Pancreas (tissue), 10 donors: ENCODE measurements around the gene PSMD6. TPM values are rescaled to one million over a fixed set of nuclear protein-coding genes. Genes with fewer than 3 reads are reported as not detected.
A peak's percentile ranks its signal among the peaks of the same experiment; 100 is the strongest.

Experiments
- ATAC-seq, 4 donors: fragments of 200-7000 bp; cut with Tn5 transposase; one replicate each; pipeline versions ENCODE4 v1.8.0 to v1.9.1; 2020; ENCODE audit warnings: mild to moderate bottlenecking in 4 of 4, moderate library complexity in 4 of 4
- DNase-seq, 6 donors: peaks; one replicate each; pipeline ENCODE4 v3.0.0-alpha.2; 2020
- FAIRE-seq: peaks from 2 replicates; lab custom pipeline; 2012; peaks lifted over from hg19 to GRCh38; lab: Jason Lieb, UNC
- H3K27ac ChIP-seq, 4 donors: fragments of 200-600 bp; sonication (generic); 1 replicate in 3 of 4; 2 replicates in 1 of 4; pipeline versions ENCODE4 v1.5.0 to v1.8.0; 2020
- H3K27me3 ChIP-seq, 4 donors: fragments of 200-600 bp; one replicate each; pipeline ENCODE4 v1.8.0; 2021
- H3K36me3 ChIP-seq, 3 donors: fragments of 200-600 bp; sonication (generic) in 1 of 3; one replicate each; pipeline versions ENCODE4 v1.5.0 to v1.8.0; 2020 to 2021
- H3K4me1 ChIP-seq, 3 donors: fragments of 200-600 bp; one replicate each; pipeline ENCODE4 v1.8.0; 2021
- H3K4me3 ChIP-seq, 4 donors: fragments of 200-600 bp; sonication (generic) in 2 of 4; one replicate each; pipeline versions ENCODE4 v1.5.0 to v1.8.0; 2020 to 2021
- H3K9me3 ChIP-seq, 4 donors: fragments of 200-600 bp; one replicate each; pipeline ENCODE4 v1.8.0; 2021
- WGBS, 2 donors: extraction: QIAGEN DNeasy Blood & Tissue Kit; methylation state at CpG; one replicate each; pipeline ENCODE4 v1.1.7; 2013; 5-methylcytosine and 5-hydroxymethylcytosine counted together
- intact Hi-C, 3 donors: fragments of 100-400 bp; cut with DNase I; formaldehyde crosslinking; loops; one replicate each; pipeline versions ENCODE4 v1.11.1 to v1.14.2; 2022
- polyA plus RNA-seq, 2 donors: library from polyadenylated mRNA; stranded (reverse); fragments of 200-250 nt; gene quantifications; one replicate each; pipeline ENCODE4 v1.2.3, GENCODE V29; 2013
- total RNA-seq, 6 donors: library from RNA; stranded (reverse); fragmentation: NEBNext Ultra II Directional in 4 of 6; extraction: Animal tissue kit (Norgen Biotek cat#: 25700) in 4 of 6; gene quantifications; one replicate each; pipeline versions ENCODE4 v1.2.1 to v1.2.4, GENCODE V29; 2021 to 2023
- TF ChIP-seq, protein P1 (sequence below), 4 donors: fragments of 200-600 bp; sonication (generic) in 3 of 4; IDR thresholded peaks; one replicate each; pipeline versions ENCODE4 v1.5.0 to v1.8.0; 2021; ENCODE audit warnings: antibody characterized with exemption in 4 of 4
- donor health status: healthy with polysubstance abuse.
- donor health status: DM: no; HTN: no; CAD: no; lungs with moderate emphysema.
- donor health status: DM: no; HTN: no; CAD: no.
- donor health status: control.
- donor health status: control.
- donor health status: Bipolar disorder and iron deficiency.
- donor health status: DM: yes; HTN: yes; CAD: no.
- donor health status: DM: no; HTN: no; CAD: no.
- donor health status: DM: no; HTN: no; CAD: no.
- donor health status: DM: yes; HTN: yes; CAD: no.

The PSMD6 gene
- total and polyA plus RNA-seq, 8 donors, result 73.7 to 220 (median 114) TPM

- WGBS, 2 donors, result 58 to 64% methylated on average over 13 of the region's 13 CpGs
- Histone ChIP-seq H3K4me3 (no peak overlapping the region), H3K27ac (no peak overlapping the region), H3K4me1 (no peaks in the 10 kb centered on the region), H3K27me3 (no peaks in the 10 kb centered on the region), H3K36me3 (no peaks in the 10 kb centered on the region), H3K9me3 (no peaks in the 10 kb centered on the region)
- no peak for DNase-seq
- no peak for ATAC-seq
- intact Hi-C loops, result loop anchor here in 1 of 3 donors (5.0 kb wide), 1 partner anchor 365 kb away; no protein-coding TSS in a partner anchor
- TF ChIP-seq, protein P1, sequence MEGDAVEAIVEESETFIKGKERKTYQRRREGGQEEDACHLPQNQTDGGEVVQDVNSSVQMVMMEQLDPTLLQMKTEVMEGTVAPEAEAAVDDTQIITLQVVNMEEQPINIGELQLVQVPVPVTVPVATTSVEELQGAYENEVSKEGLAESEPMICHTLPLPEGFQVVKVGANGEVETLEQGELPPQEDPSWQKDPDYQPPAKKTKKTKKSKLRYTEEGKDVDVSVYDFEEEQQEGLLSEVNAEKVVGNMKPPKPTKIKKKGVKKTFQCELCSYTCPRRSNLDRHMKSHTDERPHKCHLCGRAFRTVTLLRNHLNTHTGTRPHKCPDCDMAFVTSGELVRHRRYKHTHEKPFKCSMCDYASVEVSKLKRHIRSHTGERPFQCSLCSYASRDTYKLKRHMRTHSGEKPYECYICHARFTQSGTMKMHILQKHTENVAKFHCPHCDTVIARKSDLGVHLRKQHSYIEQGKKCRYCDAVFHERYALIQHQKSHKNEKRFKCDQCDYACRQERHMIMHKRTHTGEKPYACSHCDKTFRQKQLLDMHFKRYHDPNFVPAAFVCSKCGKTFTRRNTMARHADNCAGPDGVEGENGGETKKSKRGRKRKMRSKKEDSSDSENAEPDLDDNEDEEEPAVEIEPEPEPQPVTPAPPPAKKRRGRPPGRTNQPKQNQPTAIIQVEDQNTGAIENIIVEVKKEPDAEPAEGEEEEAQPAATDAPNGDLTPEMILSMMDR (IDR thresholded peaks at IDR 0.05), result no peak
- no peak for FAIRE-seq
Measured at GRCh38 chr3:64031540-64032508, 8.5 kb upstream of the PSMD6 start.

GRCh38 chr3:64030741-64031140 is 7.4 kb upstream of the PSMD6 start:
- peak; percentile 58 to 83 (median 76) for DNase-seq
- Histone ChIP-seq H3K9me3 (no peaks in the 10 kb centered on the region), H3K36me3 (no peaks in the 10 kb centered on the region), H3K4me1 (no peaks in the 10 kb centered on the region), H3K27ac (no peak overlapping the region), H3K27me3 (no peaks in the 10 kb centered on the region), H3K4me3 (peak overlapping the region in 2 of 4 donors; percentile 4 to 27)
- FAIRE-seq, result no peak
- WGBS, 2 donors, result 5 to 6% methylated on average over 16 of the region's 16 CpGs
- peak; percentile 85 to 99 (median 98) for ATAC-seq
- intact Hi-C loops, result loop anchor here in 1 of 3 donors (5.0 kb wide), 1 partner anchor 367 kb away; no protein-coding TSS in a partner anchor
- TF ChIP-seq, protein P1 (IDR thresholded peaks at IDR 0.05), result peak; percentile 70 to 79 (median 73)

GRCh38 chr3:64029287-64029686 is 6.0 kb upstream of the PSMD6 start:
- intact Hi-C loops, result loop anchor here in 2 of 3 donors (5.0 kb wide), 3 partner anchors 368 to 458 kb away; no protein-coding TSS in a partner anchor
- DNase-seq, result no peak
- 74 to 78% methylated on average over 4 of the region's 4 CpGs for WGBS, 2 donors
- no peak for FAIRE-seq
- no peaks in the 10 kb centered on the region for H3K36me3 ChIP-seq
- H3K4me1 ChIP-seq, result no peaks in the 10 kb centered on the region
- no peak overlapping the region for H3K27ac ChIP-seq
- H3K9me3 ChIP-seq, result no peaks in the 10 kb centered on the region
- TF ChIP-seq, protein P1 (IDR thresholded peaks at IDR 0.05), result no peak
- H3K4me3 ChIP-seq, result no peak overlapping the region
- H3K27me3 ChIP-seq, result no peaks in the 10 kb centered on the region
- ATAC-seq, result no peak

DNA sequence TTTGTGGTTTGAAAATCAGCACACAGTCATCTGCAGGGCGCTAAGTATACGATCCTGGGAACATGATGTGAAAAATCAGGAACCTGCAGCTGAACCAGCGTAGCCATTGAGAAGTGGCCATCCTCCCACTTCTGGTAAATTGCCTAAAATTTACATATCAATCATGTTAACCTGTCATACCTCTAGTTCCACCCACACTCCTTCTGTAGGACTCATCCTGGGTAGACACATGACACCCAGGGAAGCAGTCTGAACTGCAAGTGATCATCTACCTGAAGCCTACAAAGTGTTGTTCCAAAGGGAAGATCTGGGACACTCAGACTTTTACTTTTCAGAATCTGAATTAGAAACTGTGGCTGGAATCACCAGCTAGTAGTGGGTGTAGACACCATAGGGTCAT is 5.5 kb upstream of the PSMD6 start:
- Histone ChIP-seq H3K27ac (no peak overlapping the region), H3K4me1 (peaks cover 0 to 2% (median 0%) of the 10 kb centered on the region in 3 donors), H3K4me3 (no peak overlapping the region), H3K36me3 (no peaks in the 10 kb centered on the region), H3K27me3 (no peaks in the 10 kb centered on the region), H3K9me3 (no peaks in the 10 kb centered on the region)
- TF ChIP-seq, protein P1 (IDR thresholded peaks at IDR 0.05), result no peak
- no peak for FAIRE-seq
- intact Hi-C loops, result loop anchor here in 2 of 3 donors (5.0 kb wide), 3 partner anchors 369 to 459 kb away; no protein-coding TSS in a partner anchor
- 71% methylated on average over 3 of the region's 3 CpGs for WGBS, 2 donors
- no peak for DNase-seq
- ATAC-seq, result no peak
